ENCODE results near the gene FAAP24.
"Not testable (repeated sequence)": the region's sequence is repeated elsewhere in the genome, so short reads cannot be mapped to it uniquely, and the experiment has no call there.

Gene FAAP24, protein sequence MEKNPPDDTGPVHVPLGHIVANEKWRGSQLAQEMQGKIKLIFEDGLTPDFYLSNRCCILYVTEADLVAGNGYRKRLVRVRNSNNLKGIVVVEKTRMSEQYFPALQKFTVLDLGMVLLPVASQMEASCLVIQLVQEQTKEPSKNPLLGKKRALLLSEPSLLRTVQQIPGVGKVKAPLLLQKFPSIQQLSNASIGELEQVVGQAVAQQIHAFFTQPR

GRCh38 chr19:32971715-32972540, at the start of gene FAAP24, which contains the start of gene CEP89:
Gene FAAP24 (plus strand): TSS chr19:32972242. CDS start chr19:32973197, 955 bp downstream.
Gene CEP89 (minus strand): TSS chr19:32971958. CDS start chr19:32971874, 84 bp downstream.
- DNase-seq, result peak; percentile 99

GRCh38 chr19:32924200-32924599, 47.8 kb upstream of the FAAP24 start:
- DNase-seq, result no peak

DNA sequence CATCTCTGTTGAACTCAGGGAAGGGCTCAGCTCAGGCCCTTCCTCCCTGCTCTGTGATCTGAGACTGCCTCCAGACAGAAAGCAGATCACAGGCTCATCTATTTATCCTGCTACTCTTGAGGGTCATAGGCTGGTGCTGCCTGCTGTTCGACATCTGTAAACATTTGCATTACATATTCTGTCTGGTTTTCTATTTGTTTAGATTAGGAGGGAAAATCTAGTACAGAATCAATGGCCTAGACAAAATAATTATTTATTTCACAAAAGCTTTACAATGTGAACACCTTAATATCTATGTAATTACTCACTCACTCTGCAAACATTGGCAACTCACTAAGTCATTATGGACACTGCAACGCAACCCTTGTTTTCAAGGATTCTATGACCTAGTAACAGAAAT, 43.2 kb upstream of the FAAP24 start:
- no peak for DNase-seq

GRCh38 chr19:32930567-32930966, 41.5 kb upstream of the FAAP24 start:
- no peak for DNase-seq

DNA sequence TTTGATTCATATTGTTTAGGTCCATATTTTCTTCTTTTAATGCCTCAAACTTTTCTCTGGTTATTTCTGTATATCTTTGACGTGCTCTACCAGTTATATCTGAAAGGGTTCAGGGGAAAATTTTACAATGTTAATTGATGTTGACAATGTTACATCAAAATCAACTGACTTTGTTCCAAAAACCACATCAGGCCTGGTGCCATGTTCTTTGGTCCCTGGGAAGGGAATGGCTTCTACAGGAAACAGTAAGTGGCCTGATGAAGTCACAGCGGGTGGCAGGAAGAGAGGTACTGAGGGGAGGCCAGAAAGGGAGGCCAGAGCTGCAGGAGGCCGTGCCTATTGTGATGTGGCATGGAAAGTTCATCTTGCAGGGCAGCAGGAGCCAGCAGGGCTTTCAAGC, 38.5 kb upstream of the FAAP24 start:
- no peak for DNase-seq

- DNase-seq, result no peak
These were observed 36.4 kb upstream of the FAAP24 start for GRCh38 chr19:32935629-32936028.

- DNase-seq, result no peak
These were observed 36.0 kb upstream of the FAAP24 start for GRCh38 chr19:32936065-32936464.

GRCh38 chr19:32941273-32941672, 30.8 kb upstream of the FAAP24 start:
- not testable (repeated sequence) for DNase-seq

GRCh38 chr19:32945260-32945659, 26.8 kb upstream of the FAAP24 start:
- DNase-seq, result no peak

- DNase-seq, result no peak
These were observed 5.3 kb upstream of the FAAP24 start for GRCh38 chr19:32966750-32967149.

- no peak for DNase-seq
These were observed 2.5 kb upstream of the FAAP24 start for GRCh38 chr19:32969549-32969948.

DNA sequence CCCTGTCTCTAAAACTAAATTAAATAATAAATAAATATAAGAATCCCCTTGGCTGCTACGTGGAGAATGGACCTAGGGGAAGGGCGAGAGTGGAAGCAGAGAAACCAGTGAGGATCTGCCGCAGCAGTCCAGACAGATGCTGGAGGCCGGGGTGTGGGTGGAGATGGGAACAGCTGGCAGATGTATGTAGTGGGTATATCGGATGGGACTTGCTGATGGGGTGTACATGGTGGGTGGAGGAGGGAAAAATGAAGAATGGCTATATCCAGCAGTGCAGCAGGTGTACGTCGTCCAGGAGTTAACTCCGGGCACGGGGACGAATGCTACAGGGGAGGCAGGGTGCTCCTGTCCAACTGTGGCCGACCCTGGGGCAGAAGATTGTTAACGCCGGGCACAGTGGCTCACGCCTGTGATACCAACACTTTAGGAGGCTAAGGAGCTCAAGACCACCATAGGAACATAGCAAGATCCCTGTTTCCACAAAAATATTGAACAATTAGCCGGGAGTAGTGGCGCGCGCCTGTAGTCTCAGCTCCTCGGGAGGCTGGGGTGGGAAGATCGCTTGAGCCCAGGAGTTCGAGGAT, 938 bp upstream of the FAAP24 start:
- no peak for DNase-seq

DNA sequence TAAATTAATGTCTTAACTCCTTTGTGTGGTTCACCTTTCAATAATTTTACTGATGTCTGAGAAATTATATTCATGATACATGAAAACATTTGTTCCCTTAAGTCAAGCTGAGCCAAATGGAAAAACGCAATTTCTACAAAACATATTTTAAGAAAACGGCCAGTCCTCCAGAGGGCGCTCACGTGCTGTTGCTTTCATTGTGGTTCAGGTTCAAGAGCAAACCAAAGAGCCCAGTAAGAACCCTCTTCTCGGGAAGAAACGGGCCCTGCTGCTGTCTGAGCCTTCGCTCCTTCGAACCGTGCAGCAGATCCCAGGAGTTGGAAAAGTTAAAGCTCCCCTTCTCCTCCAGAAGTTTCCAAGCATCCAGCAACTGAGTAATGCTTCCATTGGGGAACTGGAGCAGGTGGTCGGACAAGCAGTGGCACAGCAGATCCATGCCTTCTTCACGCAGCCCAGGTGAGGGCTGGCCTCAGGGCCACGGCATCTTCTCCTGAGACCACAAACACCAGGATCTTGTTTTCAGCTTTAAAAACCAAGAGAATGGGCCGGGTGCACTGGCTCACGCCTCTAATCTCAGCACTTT, 4.3 kb downstream of the FAAP24 start:
- DNase-seq, result peak; percentile 84

DNA sequence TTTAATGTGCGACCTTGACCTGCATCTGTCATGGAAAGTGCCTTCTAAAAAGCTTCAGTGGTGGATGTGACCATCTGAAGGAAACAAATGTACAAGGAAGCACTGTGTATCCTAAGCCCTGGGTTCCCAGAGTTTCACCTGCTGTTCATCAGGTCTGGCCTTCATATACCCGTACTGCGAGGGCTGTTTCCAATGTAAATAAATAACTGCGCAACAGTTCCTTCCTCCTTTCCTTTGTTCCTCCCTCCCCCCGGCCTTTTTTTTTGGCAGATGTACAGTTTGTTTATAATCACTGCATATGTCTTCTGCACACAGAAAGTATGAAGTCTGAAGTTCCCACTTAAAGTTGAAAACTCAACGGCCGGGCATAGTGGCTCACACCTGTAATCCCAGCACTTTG, 5.2 kb downstream of the FAAP24 start:
- DNase-seq, result no peak

GRCh38 chr19:32977813-32978212, 5.8 kb downstream of the FAAP24 start:
- not testable (repeated sequence) for DNase-seq

GRCh38 chr19:32979807-32980206, 7.8 kb downstream of the FAAP24 start:
- DNase-seq, result not testable (repeated sequence)

GRCh38 chr19:32982488-32982887, 10.4 kb downstream of the FAAP24 start:
- DNase-seq, result not testable (repeated sequence)

- DNase-seq, result not testable (repeated sequence)
These were observed 16.2 kb downstream of the FAAP24 start for GRCh38 chr19:32988254-32988653.

GRCh38 chr19:32988724-32989123, 16.7 kb downstream of the FAAP24 start:
- no peak for DNase-seq

GRCh38 chr19:32995966-32996365, 23.9 kb downstream of the FAAP24 start:
- not testable (repeated sequence) for DNase-seq

DNA sequence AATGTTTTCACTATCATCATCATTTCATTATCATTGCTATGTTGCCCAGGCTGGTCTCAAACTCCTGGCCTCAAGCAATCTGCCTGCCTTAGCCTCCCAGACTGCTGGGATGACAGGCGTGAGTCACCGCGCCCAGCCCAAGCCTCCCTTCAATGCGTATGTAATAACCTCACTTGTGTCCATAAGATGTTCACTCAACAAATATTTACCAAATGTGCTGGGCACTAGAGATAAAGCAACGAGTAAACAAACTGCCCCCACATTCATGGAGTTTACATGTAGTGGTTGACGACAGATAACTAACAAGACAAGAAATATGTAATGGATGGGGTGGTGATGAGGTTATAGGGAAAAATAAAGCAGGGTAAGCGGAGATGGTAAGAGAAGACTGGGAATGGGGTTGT, 25.0 kb downstream of the FAAP24 start:
- not testable (repeated sequence) for DNase-seq

DNA sequence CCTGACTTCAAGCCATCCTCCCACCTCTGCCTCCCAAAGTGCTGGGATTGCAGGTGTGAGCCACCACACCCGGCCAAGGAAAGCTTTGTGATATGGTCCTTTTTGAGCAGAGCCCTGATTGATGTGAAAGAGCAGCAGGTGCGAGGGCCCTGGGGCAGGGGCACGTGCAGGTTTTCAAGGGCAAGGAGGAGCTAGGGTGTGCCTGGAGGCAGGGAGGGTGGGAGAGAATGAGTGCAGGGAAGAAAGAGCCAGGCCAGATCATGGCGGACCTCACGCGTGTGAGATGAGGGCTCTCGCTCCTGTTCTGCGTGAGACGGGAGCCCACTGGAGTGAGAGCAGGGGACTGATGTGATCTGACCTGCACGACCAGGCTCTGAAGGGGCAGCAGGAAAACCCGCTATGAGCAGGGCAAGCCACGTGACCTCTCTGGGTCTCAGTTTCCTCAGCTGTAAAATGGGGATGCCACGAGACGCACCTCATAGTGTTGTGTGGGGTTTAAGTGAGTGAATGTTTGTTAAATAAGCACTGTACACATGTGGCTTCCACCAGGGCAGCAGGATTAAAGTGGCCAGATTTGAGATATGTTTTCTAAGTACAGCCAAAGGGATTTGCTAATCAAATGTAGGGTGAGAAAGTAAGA, 25.8 kb downstream of the FAAP24 start:
- no peak for DNase-seq

- DNase-seq, result no peak
These were observed 26.7 kb downstream of the FAAP24 start for GRCh38 chr19:32998722-32999121.

All from NCI-H1694 (cell line).